ENCODE results near the gene CRIP1.

- TF ChIP-seq CTCF (IDR thresholded peaks at IDR 0.05; ENCODE audit: insufficient read depth, low read depth, low read length), result no peak
- TF ChIP-seq EZH2 (IDR thresholded peaks at IDR 0.05; ENCODE audit: insufficient read depth, low read length), result no peak
Measured at GRCh38 chr14:105507247-105507646, 20.6 kb downstream of the CRIP1 start.
